H1 (cell line): ENCODE data around the gene TFR2. TPM values are rescaled to one million over a fixed set of nuclear protein-coding genes. Genes with fewer than 3 reads are reported as not detected.

ENCODE experiments used
- BCL11A ChIP-seq, 2 experiments: IDR thresholded peaks; one replicate each; pipeline ENCODE4 v1.6.1; 2011; ENCODE audit warnings: low read depth in 2 of 2, low read length in 2 of 2, mild to moderate bottlenecking in 2 of 2
- CBX5 ChIP-seq: fragments of 300-800, 300-1000 bp; sonication (generic); IDR thresholded peaks from 2 replicates; pipeline ENCODE4 v1.7.1; 2016; ENCODE audit warnings: antibody characterized with exemption, low read length, low read depth
- CBX8 ChIP-seq: fragments of 300-800, 300-1000 bp; sonication (generic); IDR thresholded peaks from 2 replicates; pipeline ENCODE4 v1.7.1; 2016; ENCODE audit warnings: low read depth, low read length, borderline replicate concordance
- CEBPB ChIP-seq: IDR thresholded peaks from 2 replicates; pipeline ENCODE4 v1.6.1; 2012; ENCODE audit warnings: low read depth, low read length
- CHD1 ChIP-seq: IDR thresholded peaks from 2 replicates; pipeline ENCODE4 v1.6.1; 2012; ENCODE audit warnings: low read depth, low read length, improper control_type of control experiment
- CHD2 ChIP-seq: IDR thresholded peaks from 2 replicates; pipeline ENCODE4 v1.6.1; 2012; ENCODE audit warnings: low read length, improper control_type of control experiment
- EZH2 ChIP-seq: fragments of 200-600 bp; sonication (generic); IDR thresholded peaks from 2 replicates; pipeline ENCODE4 v1.7.1; 2012; ENCODE audit warnings: low read depth, mild to moderate bottlenecking, moderate library complexity, low read length, inconsistent platforms; ENCODE audit not compliant: severe bottlenecking
- JUND ChIP-seq: IDR thresholded peaks from 2 replicates; pipeline ENCODE4 v1.6.1; 2011; ENCODE audit warnings: mild to moderate bottlenecking, improper control_type of control experiment, low read length
- MAX ChIP-seq: IDR thresholded peaks from 2 replicates; pipeline ENCODE4 v1.6.1; 2012; ENCODE audit warnings: inconsistent platforms
- NRF1 ChIP-seq: IDR thresholded peaks from 2 replicates; pipeline ENCODE4 v1.6.1; 2011; ENCODE audit warnings: mild to moderate bottlenecking, low read depth, low read length, improper control_type of control experiment
- SIN3A ChIP-seq, 2 experiments: IDR thresholded peaks in 1 of 2; conservative IDR thresholded peaks in 1 of 2; 2 replicates each; pipeline ENCODE4 v1.6.1; 2011 to 2012; ENCODE audit warnings: low read length in 2 of 2, improper control_type of control experiment in 1 of 2, low read depth in 1 of 2, mild to moderate bottlenecking in 1 of 2
- SP1 ChIP-seq: IDR thresholded peaks from 2 replicates; pipeline ENCODE4 v1.6.1; 2011; ENCODE audit warnings: low read depth, low read length
- SP2 ChIP-seq: IDR thresholded peaks from 2 replicates; pipeline ENCODE4 v1.6.1; 2012; ENCODE audit warnings: mild to moderate bottlenecking, low read length, inconsistent platforms
- SUZ12 ChIP-seq: fragments of 200-600 bp; sonication (generic); IDR thresholded peaks from 2 replicates; pipeline ENCODE4 v1.6.1; 2012; ENCODE audit warnings: mild to moderate bottlenecking, inconsistent platforms, low read length, moderate library complexity, mixed read lengths
- TAF1 ChIP-seq: IDR thresholded peaks from 2 replicates; pipeline ENCODE4 v1.6.1; 2011; ENCODE audit warnings: mild to moderate bottlenecking, low read depth, low read length
- TEAD4 ChIP-seq: IDR thresholded peaks from 2 replicates; pipeline ENCODE4 v1.6.1; 2012; ENCODE audit warnings: low read depth, low read length, inconsistent platforms, mixed read lengths
- YY1 ChIP-seq: IDR thresholded peaks from 2 replicates; pipeline ENCODE4 v1.6.1; 2011; ENCODE audit warnings: low read depth, mild to moderate bottlenecking, low read length
- polyA plus RNA-seq, 7 experiments: library from polyadenylated mRNA; depleted of rRNA in 3 of 7; stranded (reverse) in 5 of 7; unstranded in 2 of 7; fragments of >200 nt in 5 of 7; fragments of 200-250 nt in 2 of 7; gene quantifications; 1 replicate in 5 of 7; 2 replicates in 1 of 7; 4 replicates in 1 of 7; pipeline versions ENCODE4 v1.2.1 to v1.2.3, GENCODE V29; 2011 to 2013; ENCODE audit warnings: missing spikeins in 2 of 7, mixed read lengths in 2 of 7
- total RNA-seq: library from RNA; stranded (reverse); fragmentation: NEBNext Ultra II Directional; extraction: Animal tissue kit (Norgen Biotek cat#: 25700); gene quantifications from 2 replicates; pipeline ENCODE4 v1.2.1, GENCODE V29; 2021

Gene TFR2
- total and polyA plus RNA-seq, 2 of the 8 experiments (the other 6 are each of a cell fraction or from before 2014, with no cell fraction given), result 4.6 to 5.7 TPM

- peak; percentile 77 to 80; a peak in 2 of 4 replicates for TF ChIP-seq SIN3A (conservative IDR thresholded peaks at IDR 0.05 in 1 of 2, IDR thresholded peaks at IDR 0.05 in 1 of 2; ENCODE audit: low read depth in 1 of 2, low read length in 2 of 2)
- TF ChIP-seq CBX8, result no peak
- 0 out of 2 replicates have a peak, but pooled peaks have one; percentile 34 for TF ChIP-seq YY1
- no peak for TF ChIP-seq CHD1
- no peak for TF ChIP-seq JUND
- TF ChIP-seq TAF1, result no peak
- TF ChIP-seq TEAD4, result peak; percentile 90
- TF ChIP-seq MAX, result peak; percentile 96
- 0 out of 2 replicates have a peak, but pooled peaks have one; percentile 63 for TF ChIP-seq SP1
- no peak for TF ChIP-seq SP2
- no peak for TF ChIP-seq NRF1
- no peak for TF ChIP-seq EZH2
- no peak for TF ChIP-seq BCL11A (IDR thresholded peaks at IDR 0.05; ENCODE audit: low read depth in 2 of 2, low read length in 2 of 2)
- TF ChIP-seq CHD2, result 0 out of 2 replicates have a peak, but pooled peaks have one; percentile 21
- TF ChIP-seq CBX5, result no peak
- no peak for TF ChIP-seq SUZ12
- TF ChIP-seq CEBPB, result no peak
These were observed 38.2 kb downstream of the TFR2 start (continued) for GRCh38 chr7:100602889-100603725.
